Esophagus (tissue), 2 donors: ENCODE results near the gene SPATA9. TPM values are rescaled to one million over a fixed set of nuclear protein-coding genes. Genes with fewer than 3 reads are reported as not detected.

Experiments used
- H3K27ac ChIP-seq, 2 donors: one replicate each; pipeline ENCODE4 v1.5.1; 2013; ENCODE audit warnings: low read depth in 2 of 2, mild to moderate bottlenecking in 2 of 2, inconsistent platforms in 1 of 2, low read length in 1 of 2, moderate library complexity in 1 of 2
- H3K27me3 ChIP-seq, 2 donors: one replicate each; pipeline ENCODE4 v1.6.1; 2013; ENCODE audit warnings: low read length in 2 of 2, control low read depth in 1 of 2, mild to moderate bottlenecking in 1 of 2; ENCODE audit not compliant: insufficient read depth in 2 of 2, control insufficient read depth in 1 of 2
- H3K36me3 ChIP-seq, 2 donors: one replicate each; pipeline ENCODE4 v1.6.1; 2013; ENCODE audit warnings: low read length in 1 of 2; ENCODE audit not compliant: control insufficient read depth in 2 of 2, insufficient read depth in 2 of 2
- H3K4me1 ChIP-seq, 2 donors: one replicate each; pipeline ENCODE4 v1.6.1; 2013; ENCODE audit warnings: low read length in 1 of 2; ENCODE audit not compliant: control insufficient read depth in 2 of 2, insufficient read depth in 2 of 2
- H3K4me3 ChIP-seq, 2 donors: one replicate each; pipeline ENCODE4 v1.5.1; 2013; ENCODE audit warnings: low read length in 2 of 2, mild to moderate bottlenecking in 2 of 2, low read depth in 1 of 2, moderate library complexity in 1 of 2
- H3K9me3 ChIP-seq, 2 donors: one replicate each; pipeline ENCODE4 v1.6.1; 2013; ENCODE audit warnings: mild to moderate bottlenecking in 2 of 2, low read depth in 1 of 2, low read length in 1 of 2, moderate library complexity in 1 of 2; ENCODE audit not compliant: control insufficient read depth in 2 of 2, insufficient read depth in 1 of 2
- WGBS, 2 donors: extraction: QIAGEN DNeasy Blood & Tissue Kit; methylation state at CpG; one replicate each; pipeline ENCODE4 v1.1.7; 2013; 5-methylcytosine and 5-hydroxymethylcytosine counted together
- polyA plus RNA-seq, 2 donors: library from polyadenylated mRNA; stranded (reverse); fragments of 200-250 nt; gene quantifications; one replicate each; pipeline ENCODE4 v1.2.3, GENCODE V29; 2013
- donor health status: healthy with polysubstance abuse.
- donor health status: Bipolar disorder and iron deficiency.

Gene SPATA9
- polyA plus RNA-seq, 2 donors: 0.06 TPM; not detected in 1

DNA sequence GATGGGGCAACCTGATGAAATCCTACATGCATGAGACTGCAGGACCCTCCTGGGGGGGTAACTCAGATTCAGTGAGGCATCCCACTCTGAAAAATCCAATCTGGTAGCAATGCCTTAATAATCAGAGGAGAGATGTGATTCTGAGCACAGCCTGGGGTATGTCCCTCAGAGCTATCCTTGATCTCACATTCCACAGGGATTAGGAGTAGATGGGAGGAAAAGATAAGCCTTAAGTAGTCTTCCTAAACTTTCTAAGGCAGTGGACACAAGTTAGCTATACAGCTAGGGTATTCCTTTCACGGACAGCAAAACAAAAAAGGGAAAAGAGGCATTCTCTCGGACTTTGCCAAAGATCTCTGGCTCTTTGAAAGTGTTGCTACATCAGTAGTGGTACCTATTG, 3.9 kb upstream of the SPATA9 start:
- Histone ChIP-seq H3K9me3 (no peaks in the 10 kb centered on the region), H3K27ac (no peak overlapping the region), H3K27me3 (peaks cover 0 to 2% of the 10 kb centered on the region in 2 donors), H3K4me3 (no peak overlapping the region), H3K36me3 (no peaks in the 10 kb centered on the region), H3K4me1 (no peaks in the 10 kb centered on the region)
- WGBS, 2 donors: 65 to 85% methylated on average over 2 of the region's 2 CpGs

DNA sequence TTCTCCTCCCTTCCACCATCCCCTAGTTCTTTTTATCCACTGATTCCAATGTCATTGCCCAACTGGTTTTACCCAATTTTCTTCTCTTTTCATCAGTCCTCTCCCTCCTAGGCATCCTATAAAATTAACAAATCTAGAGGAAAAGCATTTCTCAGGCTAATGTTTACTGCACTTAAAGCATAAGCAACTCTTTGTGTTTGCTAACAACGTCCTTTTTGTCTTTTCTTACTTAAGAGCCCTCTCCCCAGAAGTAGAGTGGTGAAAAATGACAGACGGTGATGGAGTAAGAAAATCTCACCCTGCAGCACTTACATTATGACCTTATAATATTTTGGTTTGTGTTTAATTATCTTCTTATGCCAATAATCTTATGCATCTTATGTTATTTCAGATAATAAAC, 1.6 kb upstream of the SPATA9 start:
- WGBS, 2 donors: 87 to 88% methylated on average over 2 of the region's 2 CpGs
- Histone ChIP-seq H3K4me1 (no peaks in the 10 kb centered on the region), H3K9me3 (no peaks in the 10 kb centered on the region), H3K27me3 (peaks cover 0 to 2% of the 10 kb centered on the region in 2 donors), H3K4me3 (no peak overlapping the region), H3K36me3 (no peaks in the 10 kb centered on the region), H3K27ac (no peak overlapping the region)

DNA sequence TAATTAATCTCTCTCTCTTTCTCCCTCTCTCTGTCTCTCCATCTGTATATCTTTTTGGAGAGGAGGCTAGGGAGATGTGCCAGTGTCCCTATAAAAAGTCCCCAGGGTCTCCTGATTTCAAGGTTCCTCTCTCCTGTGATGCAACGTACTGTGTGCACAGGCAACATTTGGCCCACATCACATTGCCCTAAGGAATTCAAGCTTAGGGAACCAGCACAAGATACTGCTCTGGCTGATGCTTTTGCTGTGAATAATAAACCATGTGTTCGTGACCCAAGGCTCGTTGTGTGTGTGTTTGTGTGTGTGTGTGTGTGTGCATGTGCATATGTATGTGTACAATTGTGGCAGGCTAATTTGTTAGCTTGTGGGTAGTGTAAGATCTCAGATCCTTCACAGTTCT, 9.7 kb downstream of the SPATA9 start:
- Histone ChIP-seq H3K36me3 (no peaks in the 10 kb centered on the region), H3K4me1 (no peaks in the 10 kb centered on the region), H3K4me3 (no peak overlapping the region), H3K27ac (no peak overlapping the region), H3K9me3 (no peaks in the 10 kb centered on the region), H3K27me3 (no peaks in the 10 kb centered on the region)
- WGBS, 2 donors: 62 to 65% methylated on average over 3 of the region's 3 CpGs

DNA sequence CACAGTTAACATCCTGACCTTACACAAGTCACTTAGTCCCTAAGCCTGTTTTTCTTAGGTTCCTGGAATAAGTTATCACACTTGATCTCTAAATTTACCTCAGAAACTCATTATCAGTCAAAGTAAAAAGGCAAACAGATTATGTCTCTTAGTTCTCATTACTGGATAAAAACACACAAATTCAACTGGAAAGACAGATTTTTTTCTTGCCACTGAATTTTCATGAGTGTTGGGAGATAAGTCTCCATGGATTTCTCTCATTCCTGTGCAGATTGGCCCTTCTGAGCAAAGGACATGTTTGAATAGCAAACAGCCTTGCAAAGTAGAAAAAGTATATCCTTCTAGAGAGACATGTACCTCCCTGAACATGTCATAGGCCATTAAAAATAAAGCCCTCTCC, 10.2 kb downstream of the SPATA9 start:
- Histone ChIP-seq H3K36me3 (no peaks in the 10 kb centered on the region), H3K9me3 (no peaks in the 10 kb centered on the region), H3K4me1 (no peaks in the 10 kb centered on the region)

DNA sequence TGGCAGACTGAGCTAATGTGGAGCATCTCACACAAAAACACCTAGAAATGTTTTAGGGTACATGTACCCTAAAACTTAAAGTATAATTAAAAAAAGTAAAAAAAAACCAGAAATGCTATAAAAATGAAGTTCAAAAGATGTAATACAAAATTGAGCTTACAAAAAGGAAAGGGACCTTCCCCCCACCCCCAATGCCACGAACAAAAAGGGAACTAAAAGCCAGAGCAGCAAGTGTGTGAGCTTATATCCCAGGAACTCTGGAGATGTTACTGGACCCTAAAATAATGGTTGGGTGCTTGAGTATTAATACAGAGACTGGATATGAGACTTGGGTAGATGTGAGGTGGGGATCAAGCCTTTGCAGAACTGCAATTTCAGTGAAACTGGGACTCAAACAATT, 11.0 kb downstream of the SPATA9 start:
- Histone ChIP-seq H3K9me3 (no peaks in the 10 kb centered on the region), H3K27ac (no peak overlapping the region), H3K36me3 (no peaks in the 10 kb centered on the region), H3K4me3 (no peak overlapping the region), H3K4me1 (no peaks in the 10 kb centered on the region), H3K27me3 (no peaks in the 10 kb centered on the region)
- 75 to 76% methylated on average over 1 of the region's 1 CpG for WGBS, 2 donors

More for the DNA sequence above, 10.2 kb downstream of the SPATA9 start:
- H3K27ac ChIP-seq: no peak overlapping the region
- no peak overlapping the region for H3K4me3 ChIP-seq
- no peaks in the 10 kb centered on the region for H3K27me3 ChIP-seq

DNA sequence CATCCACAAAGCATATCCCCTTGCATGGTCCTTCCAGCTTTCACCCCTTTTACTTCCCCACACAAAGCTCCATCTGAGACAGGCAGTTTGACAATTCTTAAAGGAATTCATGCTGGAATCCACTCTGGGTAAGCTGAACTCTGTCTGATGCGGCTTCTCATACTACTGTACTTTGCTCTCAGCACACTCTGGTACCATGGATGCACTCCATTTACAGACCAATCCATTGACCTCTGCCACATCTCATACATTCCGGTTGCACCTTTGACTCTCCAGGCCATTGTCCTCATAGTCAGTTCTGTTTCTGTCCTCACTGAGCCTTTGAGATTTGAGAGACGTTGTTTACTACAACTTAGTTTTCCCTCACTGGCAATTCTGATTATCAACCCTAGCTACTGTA, 12.2 kb downstream of the SPATA9 start:
- Histone ChIP-seq H3K9me3 (no peaks in the 10 kb centered on the region), H3K4me3 (no peak overlapping the region), H3K27me3 (no peaks in the 10 kb centered on the region), H3K36me3 (no peaks in the 10 kb centered on the region), H3K27ac (no peak overlapping the region), H3K4me1 (no peaks in the 10 kb centered on the region)
- 95 to 98% methylated on average over 3 of the region's 3 CpGs for WGBS, 2 donors

DNA sequence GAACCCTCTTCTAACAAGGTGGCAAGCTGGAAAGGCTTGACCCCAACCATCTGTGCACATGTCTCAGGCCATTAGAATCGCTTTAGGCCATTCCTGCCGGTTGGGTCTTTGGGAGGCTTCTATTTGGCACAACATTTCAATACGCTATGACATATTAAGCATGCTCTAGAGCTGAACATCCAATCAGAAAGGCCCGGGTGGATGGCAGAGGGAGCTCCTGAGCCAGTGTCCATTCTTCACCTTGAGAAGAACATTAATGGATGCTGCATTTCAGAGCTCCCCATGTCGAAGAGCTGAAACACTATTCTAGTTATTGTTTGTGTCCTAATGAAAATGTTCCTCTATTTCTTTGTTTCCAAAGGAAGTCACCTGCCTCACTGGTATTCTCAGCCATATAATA, 12.8 kb downstream of the SPATA9 start:
- Histone ChIP-seq H3K27ac (no peak overlapping the region), H3K9me3 (no peaks in the 10 kb centered on the region), H3K27me3 (no peaks in the 10 kb centered on the region), H3K36me3 (no peaks in the 10 kb centered on the region), H3K4me3 (no peak overlapping the region), H3K4me1 (no peaks in the 10 kb centered on the region)
- 88 to 89% methylated on average over 5 of the region's 5 CpGs for WGBS, 2 donors

DNA sequence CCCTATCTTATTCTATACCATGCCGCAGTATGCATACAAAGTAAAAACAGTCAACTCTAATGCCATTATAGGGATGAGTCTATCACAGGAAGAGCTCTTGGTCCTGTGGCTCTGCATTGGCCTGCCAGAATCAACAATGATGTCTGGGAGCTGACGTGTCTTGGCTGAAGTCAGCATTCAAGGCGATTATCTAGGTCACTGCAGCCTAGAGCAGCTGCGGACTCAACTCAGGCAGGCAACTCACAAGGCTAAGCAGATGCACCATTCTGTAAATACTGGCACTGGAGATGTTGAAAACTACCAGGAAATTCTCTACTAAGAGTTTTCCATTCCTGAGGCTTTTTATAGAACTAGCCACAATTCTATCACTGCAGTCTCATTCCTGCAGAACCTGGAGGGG, 13.3 kb downstream of the SPATA9 start:
- WGBS, 2 donors: 56% methylated on average over 4 of the region's 4 CpGs
- Histone ChIP-seq H3K4me1 (no peaks in the 10 kb centered on the region), H3K9me3 (no peaks in the 10 kb centered on the region), H3K27me3 (no peaks in the 10 kb centered on the region), H3K36me3 (no peaks in the 10 kb centered on the region), H3K27ac (no peak overlapping the region), H3K4me3 (no peak overlapping the region)

DNA sequence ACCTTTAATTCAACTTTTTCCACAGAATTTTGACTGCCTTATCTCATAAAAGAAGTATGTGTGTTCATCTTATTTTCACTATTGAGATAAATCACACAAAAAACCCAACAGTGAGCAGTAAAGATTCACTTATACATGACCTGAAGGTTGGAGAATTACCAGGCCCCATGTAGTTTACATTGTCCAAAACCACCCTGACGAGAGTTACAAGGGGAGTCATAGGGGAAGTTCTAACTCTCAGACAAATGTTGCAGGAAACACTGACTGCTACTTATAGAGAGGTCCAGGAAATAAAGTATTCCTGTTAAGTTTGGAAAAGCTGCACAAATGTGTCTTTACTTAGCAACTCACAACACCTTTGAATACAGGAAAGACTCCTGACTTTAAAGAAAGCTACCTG, 14.1 kb downstream of the SPATA9 start:
- WGBS, 2 donors: 76 to 85% methylated on average over 1 of the region's 1 CpG
- Histone ChIP-seq H3K36me3 (no peaks in the 10 kb centered on the region), H3K4me3 (no peak overlapping the region), H3K27ac (no peak overlapping the region), H3K4me1 (no peaks in the 10 kb centered on the region), H3K9me3 (no peaks in the 10 kb centered on the region), H3K27me3 (no peaks in the 10 kb centered on the region)

DNA sequence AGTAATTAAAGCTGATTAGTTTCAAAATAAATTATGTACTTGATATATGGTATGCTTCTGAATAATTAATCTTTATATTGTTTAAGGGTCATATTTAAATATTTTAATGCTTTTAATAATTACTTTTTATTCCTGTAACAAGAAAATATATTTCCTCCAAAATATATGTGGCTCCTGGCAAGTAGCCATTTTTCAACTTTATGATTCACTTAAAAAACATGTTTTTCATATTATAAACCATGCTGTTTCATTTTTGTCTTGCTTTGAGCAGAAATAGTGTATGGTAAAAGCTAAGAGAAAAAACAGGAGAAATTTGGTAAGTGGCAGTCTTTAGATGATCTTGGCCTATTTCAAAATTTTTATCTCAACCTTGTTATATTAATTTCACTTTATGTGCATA, 14.6 kb downstream of the SPATA9 start:
- Histone ChIP-seq H3K36me3 (no peaks in the 10 kb centered on the region), H3K27ac (no peak overlapping the region), H3K27me3 (no peaks in the 10 kb centered on the region), H3K4me3 (no peak overlapping the region), H3K4me1 (no peaks in the 10 kb centered on the region), H3K9me3 (no peaks in the 10 kb centered on the region)
